ENCODE measurements around the gene TRAK1.

Gene TRAK1

GRCh38 chr3:42057561-42058211 is 33.5 kb upstream of the TRAK1 start:
- H3K4me3 ChIP-seq (ENCODE audit: low read depth, low read length) = no peak overlapping the region
- in situ Hi-C loops (cut with HindIII; ENCODE audit: low sequenced_read_pairs) = no loop called here
- no peak for DNase-seq (ENCODE audit: low read depth)
- TF ChIP-seq CTCF (IDR thresholded peaks at IDR 0.05; ENCODE audit: low read depth, low read length, missing control alignments) = no peak

- no peak for TF ChIP-seq CTCF (IDR thresholded peaks at IDR 0.05; ENCODE audit: low read depth, low read length, missing control alignments)
- no peak for DNase-seq (ENCODE audit: low read depth)
- H3K4me3 ChIP-seq (ENCODE audit: low read depth, low read length) = no peak overlapping the region
- in situ Hi-C loops (cut with HindIII; ENCODE audit: low sequenced_read_pairs) = no loop called here
These were observed 30.0 kb upstream of the TRAK1 start for GRCh38 chr3:42061025-42061712.

GRCh38 chr3:42061713-42062380 is 29.3 kb upstream of the TRAK1 start:
- peak; percentile 71 for DNase-seq (ENCODE audit: low read depth)
- TF ChIP-seq CTCF (IDR thresholded peaks at IDR 0.05; ENCODE audit: low read depth, low read length, missing control alignments) = no peak
- in situ Hi-C loops (cut with HindIII; ENCODE audit: low sequenced_read_pairs) = no loop called here
- H3K4me3 ChIP-seq (ENCODE audit: low read depth, low read length) = no peak overlapping the region

- no peak for TF ChIP-seq CTCF (IDR thresholded peaks at IDR 0.05; ENCODE audit: low read depth, low read length, missing control alignments)
- DNase-seq (ENCODE audit: low read depth) = no peak
- H3K4me3 ChIP-seq (ENCODE audit: low read depth, low read length) = no peak overlapping the region
- in situ Hi-C loops (cut with HindIII; ENCODE audit: low sequenced_read_pairs) = no loop called here
These were observed 28.7 kb upstream of the TRAK1 start for GRCh38 chr3:42062464-42062863.

GRCh38 chr3:42063888-42064287 is 27.3 kb upstream of the TRAK1 start:
- in situ Hi-C loops (cut with HindIII; ENCODE audit: low sequenced_read_pairs) = no loop called here
- no peak overlapping the region for H3K4me3 ChIP-seq (ENCODE audit: low read depth, low read length)
- no peak for TF ChIP-seq CTCF (IDR thresholded peaks at IDR 0.05; ENCODE audit: low read depth, low read length, missing control alignments)
- no peak for DNase-seq (ENCODE audit: low read depth)

- in situ Hi-C loops (cut with HindIII; ENCODE audit: low sequenced_read_pairs) = no loop called here
- no peak for DNase-seq (ENCODE audit: low read depth)
- no peak overlapping the region for H3K4me3 ChIP-seq (ENCODE audit: low read depth, low read length)
- TF ChIP-seq CTCF (IDR thresholded peaks at IDR 0.05; ENCODE audit: low read depth, low read length, missing control alignments) = no peak
These were observed 24.5 kb upstream of the TRAK1 start for GRCh38 chr3:42066516-42067181.
